Activated CD4-positive, alpha-beta T cell treated with anti-CD3 and anti-CD28 coated beads for 36 hours (primary cell): ENCODE data around the gene TMEM121. TPM values are rescaled to one million over a fixed set of nuclear protein-coding genes. Genes with fewer than 3 reads are reported as not detected.

ENCODE experiments used
- ATAC-seq: fragments of 200-7000 bp; cut with Tn5 transposase; one replicate; pipeline ENCODE4 v1.10.0; 2021; ENCODE audit warnings: mild to moderate bottlenecking, moderate library complexity
- CTCF ChIA-PET: fragments of 350-600 bp; sonication (Branson Sonifier 250); formaldehyde crosslinking; loops from one replicate; lab custom pipeline; 2021; ENCODE audit warnings: antibody characterized with exemption; lab: Charles Lee
- POLR2A ChIA-PET: fragments of 350-600 bp; sonication (Branson Sonifier 250); formaldehyde crosslinking; loops from one replicate; lab custom pipeline; 2021; ENCODE audit warnings: antibody characterized with exemption, inconsistent platforms; lab: Charles Lee
- DNase-seq: peaks from one replicate; pipeline ENCODE4 v3.0.0-alpha.2; 2020
- H3K27ac Mint-ChIP-seq: one replicate; pipeline ENCODE4 v1.8.0; 2021; ENCODE audit warnings: mixed read lengths
- H3K27me3 Mint-ChIP-seq: one replicate; pipeline ENCODE4 v1.8.0; 2021; ENCODE audit warnings: mixed read lengths
- H3K36me3 Mint-ChIP-seq: one replicate; pipeline ENCODE4 v1.8.0; 2021; ENCODE audit warnings: low read depth, mixed read lengths
- H3K4me1 Mint-ChIP-seq: one replicate; pipeline ENCODE4 v1.8.0; 2021; ENCODE audit warnings: mixed read lengths
- H3K4me3 Mint-ChIP-seq: one replicate; pipeline ENCODE4 v1.8.0; 2021; ENCODE audit warnings: mild to moderate bottlenecking, moderate library complexity, mixed read lengths
- H3K9me3 Mint-ChIP-seq: one replicate; pipeline ENCODE4 v1.8.0; 2021; ENCODE audit warnings: low read depth, mixed read lengths
- intact Hi-C, 2 experiments: fragments of 100-400 bp; cut with DNase I in 1 of 2; cut with micrococcal nuclease in 1 of 2; formaldehyde crosslinking; loops; one replicate each; pipeline versions ENCODE4 v1.14.2 to v1.15.1; 2022 to 2024; cut with DNase I, micrococcal nuclease
- total RNA-seq, 2 experiments: library from RNA; stranded (reverse); gene quantifications; one replicate each; pipeline ENCODE4 v1.2.3, GENCODE V29; 2021

TMEM121 gene
- total RNA-seq, 2 experiments from 2014 or later, result 7.2 to 9.2 TPM

DNA sequence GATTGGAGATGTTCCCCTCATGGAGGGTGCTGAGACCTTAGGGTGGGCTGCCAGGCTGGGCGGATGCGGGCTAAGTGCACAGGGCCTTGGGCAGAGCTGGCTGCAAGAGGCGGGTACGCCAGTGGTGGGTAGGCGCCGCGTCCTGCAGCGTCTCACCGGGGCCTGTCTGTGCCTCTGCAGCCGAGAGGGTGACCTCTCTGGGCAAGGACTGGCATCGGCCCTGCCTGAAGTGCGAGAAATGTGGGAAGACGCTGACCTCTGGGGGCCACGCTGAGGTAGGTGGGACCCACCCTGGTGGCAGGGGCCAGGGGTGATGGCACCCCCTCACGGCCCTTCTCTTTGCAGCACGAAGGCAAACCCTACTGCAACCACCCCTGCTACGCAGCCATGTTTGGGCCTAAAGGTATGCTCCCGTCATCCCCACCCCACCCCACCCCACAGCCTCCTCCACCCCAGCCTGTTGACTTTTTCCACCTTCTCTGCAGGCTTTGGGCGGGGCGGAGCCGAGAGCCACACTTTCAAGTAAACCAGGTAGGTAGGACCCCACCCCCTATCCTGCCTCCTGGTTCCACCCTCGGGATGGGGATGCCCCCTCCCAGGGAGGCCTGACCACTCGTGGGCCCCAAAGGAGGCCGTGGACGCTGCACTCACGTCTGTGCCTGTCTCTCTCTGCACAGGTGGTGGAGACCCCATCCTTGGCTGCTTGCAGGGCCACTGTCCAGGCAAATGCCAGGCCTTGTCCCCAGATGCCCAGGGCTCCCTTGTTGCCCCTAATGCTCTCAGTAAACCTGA, 38.2 kb upstream of the TMEM121 start:
- intact Hi-C loops, result loop anchor here in 1 of 2 experiments (10.0 kb wide), 1 partner anchor 423 kb away; the partner anchor contains the start of gene GPR132
- Mint-ChIP-seq H3K27me3 (no peaks in the 10 kb centered on the region), H3K4me1 (peaks cover 38% of the 10 kb centered on the region), H3K27ac (peak overlapping the region; percentile 58), H3K9me3 (no peaks in the 10 kb centered on the region), H3K4me3 (peak overlapping the region; percentile 81), H3K36me3 (peaks cover 2% of the 10 kb centered on the region)
- no peak for ATAC-seq
- DNase-seq, result peak; percentile 54
- ChIA-PET POLR2A (interaction anchor here (2.1 kb wide), 1 partner anchor 118 kb away, joined by 8 read pairs; no protein-coding TSS in a partner anchor), CTCF (interaction anchor here (0.9 to 5.1 kb wide), 4 partner anchors 21 to 118 kb away, joined by 3 to 74 read pairs (median 6); no protein-coding TSS in a partner anchor)

- Mint-ChIP-seq H3K4me1 (peaks cover 38% of the 10 kb centered on the region), H3K36me3 (peaks cover 6% of the 10 kb centered on the region), H3K4me3 (peak overlapping the region; percentile 81), H3K9me3 (no peaks in the 10 kb centered on the region), H3K27me3 (no peaks in the 10 kb centered on the region), H3K27ac (no peak overlapping the region)
- intact Hi-C loops, result loop anchor here (1.0 to 10.0 kb wide), 2 partner anchors 114 to 424 kb away; partner anchors contain the start of gene GPR132 (in 1 of the 2)
- POLR2A ChIA-PET, result interaction anchor here (0.6 to 2.1 kb wide), 8 partner anchors 7 to 199 kb away, joined by 3 to 12 read pairs (median 4); partner anchors contain the start of gene BRF1
- CTCF ChIA-PET, result interaction anchor here (0.6 to 5.1 kb wide), 15 partner anchors 8 to 123 kb away, joined by 3 to 74 read pairs (median 7); no protein-coding TSS in a partner anchor
- no peak for DNase-seq
- ATAC-seq, result no peak
Measured at GRCh38 chr14:105488781-105489541, 37.4 kb upstream of the TMEM121 start.

DNA sequence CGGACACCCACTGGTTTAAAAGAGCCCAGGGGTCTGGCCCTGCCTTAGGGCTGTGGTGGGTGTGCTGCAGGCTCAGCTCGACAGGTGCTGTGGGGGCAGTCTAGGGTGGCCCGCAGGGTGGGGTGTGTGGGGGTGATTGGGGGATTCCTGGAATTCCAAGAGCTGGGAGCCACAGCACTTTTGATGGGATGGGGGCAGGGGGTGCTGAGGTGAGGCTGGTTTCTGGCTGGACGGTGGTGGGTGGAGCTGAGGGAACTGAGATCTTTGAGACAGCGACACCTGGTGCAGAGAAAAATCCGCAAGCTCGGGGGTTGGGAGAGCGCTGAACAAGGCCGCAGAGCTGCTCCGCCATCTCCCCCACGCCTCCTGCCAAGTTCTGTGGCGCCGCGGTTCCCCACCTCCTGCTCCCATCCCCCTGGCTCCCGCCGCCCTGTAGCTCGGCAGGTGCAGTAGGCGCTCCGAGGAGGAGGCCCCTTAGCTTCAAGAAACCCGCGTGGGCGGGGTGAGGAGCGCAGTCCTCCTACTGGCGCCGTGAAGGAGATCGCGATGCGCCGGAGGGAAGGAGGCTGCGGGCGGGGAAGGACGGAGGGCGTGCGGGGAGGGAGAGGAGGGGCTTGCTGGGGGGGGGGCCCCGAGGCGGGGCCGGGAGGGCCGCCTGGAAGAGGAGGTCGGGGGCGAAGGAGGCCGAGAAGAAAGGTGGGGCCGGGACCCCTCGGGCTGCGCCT, 36.7 kb upstream of the TMEM121 start:
- Mint-ChIP-seq H3K4me3 (peak overlapping the region; percentile 81), H3K36me3 (peaks cover 6% of the 10 kb centered on the region), H3K27ac (peak overlapping the region; percentile 83), H3K4me1 (peaks cover 31% of the 10 kb centered on the region), H3K27me3 (no peaks in the 10 kb centered on the region), H3K9me3 (no peaks in the 10 kb centered on the region)
- ATAC-seq, result peak; percentile 8
- intact Hi-C loops, result loop anchor here (1.0 to 10.0 kb wide), 14 partner anchors 7 to 1861 kb away; partner anchors contain the start of genes GPR132 (in 2 of the 2), AKT1 (in 1 of the 2), KLC1 (in 1 of the 2) and TEX22 (in 1 of the 2)
- ChIA-PET CTCF (interaction anchor here (0.5 to 5.1 kb wide), 23 partner anchors 8 to 427 kb away, joined by 3 to 74 read pairs (median 3); partner anchors contain the start of gene TMEM121), POLR2A (interaction anchor here (0.6 to 2.1 kb wide), 9 partner anchors 8 to 200 kb away, joined by 3 to 12 read pairs (median 5); partner anchors contain the start of gene BRF1)
- peak; percentile 93 for DNase-seq

DNA sequence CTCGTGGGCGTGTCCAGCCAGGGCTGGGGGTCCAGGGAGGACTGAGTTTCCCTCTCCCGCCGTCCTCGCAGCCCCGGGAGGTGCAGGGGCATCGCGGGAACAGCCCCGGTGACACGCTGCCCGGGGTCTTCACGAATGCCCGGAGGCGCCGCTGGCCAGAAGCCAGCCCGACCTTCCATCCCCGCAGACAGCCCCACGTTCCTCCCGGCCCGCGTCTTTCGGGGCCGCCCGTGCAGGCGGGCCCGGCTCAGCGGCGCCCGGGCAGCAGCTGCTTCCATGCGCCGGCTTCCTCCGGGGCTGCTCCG, 36.2 kb upstream of the TMEM121 start:
- peaks cover 28% of the 10 kb centered on the region for H3K4me1 Mint-ChIP-seq
- H3K36me3 Mint-ChIP-seq, result peaks cover 6% of the 10 kb centered on the region
- H3K9me3 Mint-ChIP-seq, result no peaks in the 10 kb centered on the region
- ATAC-seq, result no peak
- ChIA-PET POLR2A (interaction anchor here (1.0 to 2.1 kb wide), 7 partner anchors 8 to 189 kb away, joined by 3 to 12 read pairs (median 5); partner anchors contain the start of gene BRF1), CTCF (interaction anchor here (0.5 to 5.1 kb wide), 17 partner anchors 9 to 428 kb away, joined by 3 to 74 read pairs (median 4); partner anchors contain the start of gene TMEM121)
- H3K27me3 Mint-ChIP-seq, result no peaks in the 10 kb centered on the region
- intact Hi-C loops, result loop anchor here (1.0 to 5.0 kb wide), 12 partner anchors 8 to 1861 kb away; partner anchors contain the start of genes AKT1 (in 1 of the 2), GPR132 (in 1 of the 2), KLC1 (in 1 of the 2) and TEX22 (in 1 of the 2)
- no peak overlapping the region for H3K27ac Mint-ChIP-seq
- no peak for DNase-seq
- peak overlapping the region; percentile 81 for H3K4me3 Mint-ChIP-seq

GRCh38 chr14:105490572-105491365, 35.6 kb upstream of the TMEM121 start, which contains the start of gene TEDC1:
TSS of gene TEDC1 (plus strand) at chr14:105491246. CDS start at chr14:105491376, 130 bp downstream.
- POLR2A ChIA-PET, result interaction anchor here (0.6 to 2.1 kb wide), 6 partner anchors 9 to 240 kb away, joined by 4 to 12 read pairs (median 6); partner anchors contain the start of gene BRF1
- CTCF ChIA-PET, result interaction anchor here (0.5 to 5.1 kb wide), 14 partner anchors 9 to 428 kb away, joined by 3 to 74 read pairs (median 6); partner anchors contain the start of gene TMEM121
- peak within 1 kb of the TSS; percentile 81 for H3K4me3 Mint-ChIP-seq
- DNase-seq (peak; percentile 100), ATAC-seq (peak; percentile 80)
- no peaks in the 10 kb centered on the region for H3K27me3 Mint-ChIP-seq
- peaks cover 6% of the 10 kb centered on the region for H3K36me3 Mint-ChIP-seq
- H3K4me1 Mint-ChIP-seq, result peaks cover 22% of the 10 kb centered on the region
- H3K27ac Mint-ChIP-seq, result peak within 1 kb of the TSS; percentile 86
- no peaks in the 10 kb centered on the region for H3K9me3 Mint-ChIP-seq
- intact Hi-C loops, result loop anchor here (1.0 to 5.0 kb wide), 21 partner anchors 8 to 1862 kb away; partner anchors contain the start of genes CDCA4 (in 2 of the 2), TEX22 (in 2 of the 2), AKT1 (in 1 of the 2) and BRF1 (in 1 of the 2)

DNA sequence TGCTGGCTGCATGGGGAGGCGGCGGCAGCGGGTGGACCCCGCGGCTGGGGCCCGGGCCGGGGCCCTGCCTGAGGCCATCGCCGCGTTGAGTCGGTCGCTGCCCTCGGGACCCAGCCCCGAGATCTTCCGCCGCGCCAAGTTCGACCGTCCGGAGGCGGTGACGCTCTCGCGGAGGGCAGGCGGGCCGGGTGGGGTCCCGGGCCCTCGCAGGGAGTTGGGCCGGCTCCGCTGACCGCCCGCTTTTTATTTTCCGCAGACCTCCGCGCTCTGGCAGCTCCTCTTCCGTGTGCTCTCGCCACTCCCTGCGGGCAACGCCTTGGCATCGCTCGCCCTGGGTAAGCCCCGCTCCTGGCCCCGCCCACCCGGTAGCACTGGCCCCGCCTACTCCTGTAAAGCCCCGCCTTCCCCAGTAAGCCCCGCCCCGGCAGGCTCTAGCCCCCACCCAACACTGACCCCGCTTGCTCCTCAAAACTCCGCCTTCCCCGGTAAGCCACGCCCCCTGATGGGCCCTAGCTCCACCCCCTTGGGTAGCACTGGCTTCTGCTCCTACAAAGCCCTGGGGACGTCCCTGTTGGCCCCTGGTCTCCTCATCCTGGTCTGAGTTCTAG, 34.9 kb upstream of the TMEM121 start:
- peak; percentile 35 for ATAC-seq
- CTCF ChIA-PET, result interaction anchor here (3.1 to 5.1 kb wide), 2 partner anchors 10 to 122 kb away, joined by 55 to 74 read pairs; no protein-coding TSS in a partner anchor
- DNase-seq, result peak; percentile 97
- intact Hi-C loops, result loop anchor here (1.0 to 5.0 kb wide), 14 partner anchors 17 to 1863 kb away; partner anchors contain the start of genes CDCA4 (in 2 of the 2), AKT1 (in 1 of the 2), BRF1 (in 1 of the 2) and CLBA1 (in 1 of the 2)
- H3K36me3 Mint-ChIP-seq, result peaks cover 6% of the 10 kb centered on the region
- H3K27me3 Mint-ChIP-seq, result no peaks in the 10 kb centered on the region
- H3K27ac Mint-ChIP-seq, result peak overlapping the region; percentile 86
- H3K4me1 Mint-ChIP-seq, result peaks cover 20% of the 10 kb centered on the region
- POLR2A ChIA-PET, result interaction anchor here (0.6 to 1.2 kb wide), 3 partner anchors 26 to 241 kb away, joined by 3 to 6 read pairs (median 4); no protein-coding TSS in a partner anchor
- no peaks in the 10 kb centered on the region for H3K9me3 Mint-ChIP-seq
- H3K4me3 Mint-ChIP-seq, result peak overlapping the region; percentile 77

- Mint-ChIP-seq H3K27ac (peak overlapping the region; percentile 86), H3K36me3 (peaks cover 6% of the 10 kb centered on the region)
- POLR2A ChIA-PET, result interaction anchor here (0.6 to 1.2 kb wide), 2 partner anchors 25 to 37 kb away, joined by 3 to 6 read pairs; no protein-coding TSS in a partner anchor
Measured at GRCh38 chr14:105492031-105492970, 34.1 kb upstream of the TMEM121 start.

More at GRCh38 chr14:105492031-105492970, 34.1 kb upstream of the TMEM121 start:
- ATAC-seq (no peak), DNase-seq (peak; percentile 9)
- intact Hi-C loops, result loop anchor here in 1 of 2 experiments (5.0 kb wide), 1 partner anchor 400 kb away; no protein-coding TSS in a partner anchor
- Mint-ChIP-seq H3K27me3 (no peaks in the 10 kb centered on the region), H3K4me1 (peaks cover 17% of the 10 kb centered on the region), H3K4me3 (peak overlapping the region; percentile 77), H3K9me3 (no peaks in the 10 kb centered on the region)
- CTCF ChIA-PET, result interaction anchor here (0.7 to 5.1 kb wide), 3 partner anchors 11 to 122 kb away, joined by 3 to 74 read pairs (median 55); no protein-coding TSS in a partner anchor
